H1 (cell line): ENCODE measurements around the gene TTBK2. TPM values are rescaled to one million over a fixed set of nuclear protein-coding genes. Genes with fewer than 3 reads are reported as not detected.

Experiments used
- HDAC6 ChIP-seq: IDR thresholded peaks from one replicate; pipeline ENCODE4 v1.7.1; 2012; ENCODE audit warnings: low read depth, mild to moderate bottlenecking, inconsistent platforms, low read length, moderate library complexity
- polyA plus RNA-seq, 7 experiments: library from polyadenylated mRNA; depleted of rRNA in 3 of 7; stranded (reverse) in 5 of 7; unstranded in 2 of 7; fragments of >200 nt in 5 of 7; fragments of 200-250 nt in 2 of 7; gene quantifications; 1 replicate in 5 of 7; 2 replicates in 1 of 7; 4 replicates in 1 of 7; pipeline versions ENCODE4 v1.2.1 to v1.2.3, GENCODE V29; 2011 to 2013; ENCODE audit warnings: missing spikeins in 2 of 7, mixed read lengths in 2 of 7
- total RNA-seq: library from RNA; stranded (reverse); fragmentation: NEBNext Ultra II Directional; extraction: Animal tissue kit (Norgen Biotek cat#: 25700); gene quantifications from 2 replicates; pipeline ENCODE4 v1.2.1, GENCODE V29; 2021
- TF ChIP-seq, protein P1 (sequence below): fragments of 300-600 bp; sonication (generic); IDR thresholded peaks from 2 replicates; pipeline ENCODE4 v1.7.1; 2012; ENCODE audit warnings: low read length, moderate library complexity, mild to moderate bottlenecking, inconsistent platforms; ENCODE audit not compliant: insufficient replicate concordance

The TTBK2 gene
- total and polyA plus RNA-seq, 2 of the 8 experiments (the other 6 are each of a cell fraction or from before 2014, with no cell fraction given) = 2.7 to 18.2 TPM

DNA sequence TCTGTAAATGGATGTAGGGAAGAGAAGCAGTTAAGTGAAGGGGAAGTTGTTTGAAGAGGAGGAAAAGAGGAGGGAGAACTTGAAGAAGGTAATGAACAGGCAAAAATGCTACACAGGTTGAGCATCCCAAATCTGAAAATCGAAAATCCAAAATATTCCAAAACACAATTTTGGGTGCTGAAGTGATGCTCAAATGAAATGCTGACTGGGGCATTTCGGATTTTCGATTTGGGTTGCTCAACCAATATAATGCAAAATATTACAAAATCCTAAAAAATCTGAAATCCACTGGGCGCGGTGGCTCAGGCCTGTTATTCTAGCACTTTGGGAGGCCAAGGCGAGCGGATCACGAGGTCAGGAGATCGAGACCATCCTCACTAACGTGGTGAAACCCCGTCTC, 121.8 kb downstream of the TTBK2 start (continued):
- TF ChIP-seq, protein P1, sequence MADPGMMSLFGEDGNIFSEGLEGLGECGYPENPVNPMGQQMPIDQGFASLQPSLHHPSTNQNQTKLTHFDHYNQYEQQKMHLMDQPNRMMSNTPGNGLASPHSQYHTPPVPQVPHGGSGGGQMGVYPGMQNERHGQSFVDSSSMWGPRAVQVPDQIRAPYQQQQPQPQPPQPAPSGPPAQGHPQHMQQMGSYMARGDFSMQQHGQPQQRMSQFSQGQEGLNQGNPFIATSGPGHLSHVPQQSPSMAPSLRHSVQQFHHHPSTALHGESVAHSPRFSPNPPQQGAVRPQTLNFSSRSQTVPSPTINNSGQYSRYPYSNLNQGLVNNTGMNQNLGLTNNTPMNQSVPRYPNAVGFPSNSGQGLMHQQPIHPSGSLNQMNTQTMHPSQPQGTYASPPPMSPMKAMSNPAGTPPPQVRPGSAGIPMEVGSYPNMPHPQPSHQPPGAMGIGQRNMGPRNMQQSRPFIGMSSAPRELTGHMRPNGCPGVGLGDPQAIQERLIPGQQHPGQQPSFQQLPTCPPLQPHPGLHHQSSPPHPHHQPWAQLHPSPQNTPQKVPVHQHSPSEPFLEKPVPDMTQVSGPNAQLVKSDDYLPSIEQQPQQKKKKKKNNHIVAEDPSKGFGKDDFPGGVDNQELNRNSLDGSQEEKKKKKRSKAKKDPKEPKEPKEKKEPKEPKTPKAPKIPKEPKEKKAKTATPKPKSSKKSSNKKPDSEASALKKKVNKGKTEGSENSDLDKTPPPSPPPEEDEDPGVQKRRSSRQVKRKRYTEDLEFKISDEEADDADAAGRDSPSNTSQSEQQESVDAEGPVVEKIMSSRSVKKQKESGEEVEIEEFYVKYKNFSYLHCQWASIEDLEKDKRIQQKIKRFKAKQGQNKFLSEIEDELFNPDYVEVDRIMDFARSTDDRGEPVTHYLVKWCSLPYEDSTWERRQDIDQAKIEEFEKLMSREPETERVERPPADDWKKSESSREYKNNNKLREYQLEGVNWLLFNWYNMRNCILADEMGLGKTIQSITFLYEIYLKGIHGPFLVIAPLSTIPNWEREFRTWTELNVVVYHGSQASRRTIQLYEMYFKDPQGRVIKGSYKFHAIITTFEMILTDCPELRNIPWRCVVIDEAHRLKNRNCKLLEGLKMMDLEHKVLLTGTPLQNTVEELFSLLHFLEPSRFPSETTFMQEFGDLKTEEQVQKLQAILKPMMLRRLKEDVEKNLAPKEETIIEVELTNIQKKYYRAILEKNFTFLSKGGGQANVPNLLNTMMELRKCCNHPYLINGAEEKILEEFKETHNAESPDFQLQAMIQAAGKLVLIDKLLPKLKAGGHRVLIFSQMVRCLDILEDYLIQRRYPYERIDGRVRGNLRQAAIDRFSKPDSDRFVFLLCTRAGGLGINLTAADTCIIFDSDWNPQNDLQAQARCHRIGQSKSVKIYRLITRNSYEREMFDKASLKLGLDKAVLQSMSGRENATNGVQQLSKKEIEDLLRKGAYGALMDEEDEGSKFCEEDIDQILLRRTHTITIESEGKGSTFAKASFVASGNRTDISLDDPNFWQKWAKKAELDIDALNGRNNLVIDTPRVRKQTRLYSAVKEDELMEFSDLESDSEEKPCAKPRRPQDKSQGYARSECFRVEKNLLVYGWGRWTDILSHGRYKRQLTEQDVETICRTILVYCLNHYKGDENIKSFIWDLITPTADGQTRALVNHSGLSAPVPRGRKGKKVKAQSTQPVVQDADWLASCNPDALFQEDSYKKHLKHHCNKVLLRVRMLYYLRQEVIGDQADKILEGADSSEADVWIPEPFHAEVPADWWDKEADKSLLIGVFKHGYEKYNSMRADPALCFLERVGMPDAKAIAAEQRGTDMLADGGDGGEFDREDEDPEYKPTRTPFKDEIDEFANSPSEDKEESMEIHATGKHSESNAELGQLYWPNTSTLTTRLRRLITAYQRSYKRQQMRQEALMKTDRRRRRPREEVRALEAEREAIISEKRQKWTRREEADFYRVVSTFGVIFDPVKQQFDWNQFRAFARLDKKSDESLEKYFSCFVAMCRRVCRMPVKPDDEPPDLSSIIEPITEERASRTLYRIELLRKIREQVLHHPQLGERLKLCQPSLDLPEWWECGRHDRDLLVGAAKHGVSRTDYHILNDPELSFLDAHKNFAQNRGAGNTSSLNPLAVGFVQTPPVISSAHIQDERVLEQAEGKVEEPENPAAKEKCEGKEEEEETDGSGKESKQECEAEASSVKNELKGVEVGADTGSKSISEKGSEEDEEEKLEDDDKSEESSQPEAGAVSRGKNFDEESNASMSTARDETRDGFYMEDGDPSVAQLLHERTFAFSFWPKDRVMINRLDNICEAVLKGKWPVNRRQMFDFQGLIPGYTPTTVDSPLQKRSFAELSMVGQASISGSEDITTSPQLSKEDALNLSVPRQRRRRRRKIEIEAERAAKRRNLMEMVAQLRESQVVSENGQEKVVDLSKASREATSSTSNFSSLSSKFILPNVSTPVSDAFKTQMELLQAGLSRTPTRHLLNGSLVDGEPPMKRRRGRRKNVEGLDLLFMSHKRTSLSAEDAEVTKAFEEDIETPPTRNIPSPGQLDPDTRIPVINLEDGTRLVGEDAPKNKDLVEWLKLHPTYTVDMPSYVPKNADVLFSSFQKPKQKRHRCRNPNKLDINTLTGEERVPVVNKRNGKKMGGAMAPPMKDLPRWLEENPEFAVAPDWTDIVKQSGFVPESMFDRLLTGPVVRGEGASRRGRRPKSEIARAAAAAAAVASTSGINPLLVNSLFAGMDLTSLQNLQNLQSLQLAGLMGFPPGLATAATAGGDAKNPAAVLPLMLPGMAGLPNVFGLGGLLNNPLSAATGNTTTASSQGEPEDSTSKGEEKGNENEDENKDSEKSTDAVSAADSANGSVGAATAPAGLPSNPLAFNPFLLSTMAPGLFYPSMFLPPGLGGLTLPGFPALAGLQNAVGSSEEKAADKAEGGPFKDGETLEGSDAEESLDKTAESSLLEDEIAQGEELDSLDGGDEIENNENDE = no peak
- TF ChIP-seq HDAC6 = no peak
